IPS-20b (cell line): ENCODE results near the gene CA11.

Experiments used
- H3K27ac ChIP-seq: one replicate; pipeline ENCODE4 v1.5.1; 2013; ENCODE audit warnings: low read length
- H3K27me3 ChIP-seq: 2 replicates; pipeline ENCODE4 v1.6.1; 2013; ENCODE audit warnings: mild to moderate bottlenecking, low read length, inconsistent platforms; ENCODE audit not compliant: insufficient read depth
- H3K36me3 ChIP-seq: 2 replicates; pipeline ENCODE4 v1.6.1; 2013; ENCODE audit warnings: low read depth, mild to moderate bottlenecking, inconsistent platforms, low read length, moderate library complexity; ENCODE audit not compliant: insufficient read depth
- H3K4me1 ChIP-seq: 2 replicates; pipeline ENCODE4 v1.6.1; 2013; ENCODE audit warnings: mild to moderate bottlenecking, control low read depth, inconsistent platforms, low read length, moderate library complexity; ENCODE audit not compliant: insufficient read depth
- H3K4me3 ChIP-seq: 2 replicates; pipeline ENCODE4 v1.5.1; 2013; ENCODE audit warnings: mild to moderate bottlenecking, low read length, inconsistent platforms
- H3K9ac ChIP-seq: 2 replicates; pipeline ENCODE4 v1.6.1; 2013; ENCODE audit warnings: low read depth, mild to moderate bottlenecking, inconsistent platforms, low read length, moderate library complexity
- H3K9me3 ChIP-seq: 2 replicates; pipeline ENCODE4 v1.6.1; 2013; ENCODE audit warnings: mild to moderate bottlenecking, low read depth, low read length, inconsistent platforms; ENCODE audit not compliant: insufficient read depth

The CA11 gene

DNA sequence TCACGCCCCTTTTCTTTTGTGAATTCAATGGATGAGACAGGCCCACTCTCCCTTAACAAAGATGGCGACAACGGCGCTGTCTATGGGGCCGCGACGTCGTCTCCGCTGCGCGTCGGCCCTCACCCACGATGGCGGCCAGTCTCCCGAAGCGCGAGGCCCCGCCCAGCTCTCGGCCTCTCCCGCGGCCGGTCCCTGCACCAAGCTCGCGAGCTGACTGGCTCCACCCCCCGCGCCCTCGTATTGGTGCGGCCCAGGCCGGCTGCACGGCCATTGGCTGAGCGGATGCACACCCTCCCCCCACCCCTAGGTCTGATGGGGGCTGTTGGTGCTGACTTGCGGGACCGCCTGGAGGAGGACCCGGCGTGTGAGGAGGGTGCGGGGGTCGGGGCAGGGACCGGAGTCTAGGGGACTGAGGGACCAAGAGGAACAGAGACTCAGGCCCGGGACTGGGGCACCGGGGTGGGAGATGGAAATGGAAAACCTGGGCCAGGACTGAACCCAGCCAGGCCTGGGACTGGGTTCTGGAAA, 21.9 kb downstream of the CA11 start:
- H3K27me3 ChIP-seq: no peaks in the 10 kb centered on the region
- H3K27ac ChIP-seq: peak overlapping the region; percentile 95
- no peaks in the 10 kb centered on the region for H3K9me3 ChIP-seq
- peak overlapping the region; percentile 94 for H3K9ac ChIP-seq
- H3K36me3 ChIP-seq: no peaks in the 10 kb centered on the region
- peak overlapping the region; percentile 96 for H3K4me3 ChIP-seq
- peaks cover 11% of the 10 kb centered on the region; the same call in 1 of the 2 replicates for H3K4me1 ChIP-seq

GRCh38 chr19:48623556-48624066, 22.4 kb downstream of the CA11 start:
- Histone ChIP-seq H3K36me3 (no peaks in the 10 kb centered on the region), H3K9ac (peak overlapping the region; percentile 79; the same call in 1 of the 2 replicates), H3K27me3 (no peaks in the 10 kb centered on the region), H3K4me1 (peaks cover 11% of the 10 kb centered on the region; the same call in 1 of the 2 replicates), H3K9me3 (no peaks in the 10 kb centered on the region), H3K4me3 (peak overlapping the region; percentile 62), H3K27ac (peak overlapping the region; percentile 41)

- Histone ChIP-seq H3K9me3 (no peaks in the 10 kb centered on the region), H3K27ac (peak overlapping the region; percentile 41), H3K9ac (peak overlapping the region; percentile 99), H3K4me3 (peak overlapping the region; percentile 95), H3K27me3 (no peaks in the 10 kb centered on the region), H3K4me1 (peaks cover 15% of the 10 kb centered on the region), H3K36me3 (peaks cover 35% of the 10 kb centered on the region)
Measured at GRCh38 chr19:48619692-48620585, 26.0 kb downstream of the CA11 start.

DNA sequence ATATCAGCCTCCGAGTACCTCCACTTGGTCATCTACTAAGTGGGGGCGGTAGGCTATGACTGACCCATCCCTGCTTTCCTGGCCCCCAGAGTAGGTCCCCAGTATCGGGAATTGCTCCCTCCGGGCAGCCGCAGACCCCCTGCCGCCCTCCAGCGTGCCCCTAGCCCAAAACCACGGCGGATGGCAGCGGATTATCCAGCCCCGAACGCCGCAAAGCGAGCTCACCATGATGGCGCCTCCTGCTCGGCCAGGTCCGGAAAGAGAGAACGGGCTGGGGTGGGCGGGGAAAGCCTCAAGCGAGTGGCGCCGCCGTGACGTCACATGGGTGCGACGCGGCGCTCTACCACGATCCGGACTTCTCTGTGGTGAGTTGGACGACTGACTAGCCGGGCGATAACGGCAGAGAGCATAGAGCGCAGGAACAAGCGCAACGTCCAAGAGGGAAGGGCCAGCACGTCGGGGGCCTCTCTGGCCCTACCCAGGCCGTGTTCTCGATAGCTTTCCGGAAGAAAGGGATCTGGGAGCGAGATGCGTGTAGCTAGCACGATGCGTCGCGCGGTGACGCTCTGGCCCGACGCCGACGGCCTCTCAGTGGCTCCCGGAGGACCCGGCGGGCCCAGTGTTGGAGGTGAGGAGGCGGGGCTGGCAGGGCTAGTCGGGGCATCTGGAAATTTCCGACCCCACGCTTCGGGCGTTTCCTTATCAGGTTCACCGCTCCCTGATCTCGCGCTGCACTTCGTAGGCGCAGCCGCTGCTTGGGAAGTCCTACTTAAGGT, 26.9 kb downstream of the CA11 start, which contains the start of the genes RPL18 and SPHK2:
TSS of gene RPL18 (minus strand) at position 263 of the 776 bp plus-strand sequence. CDS start at position 228, 35 bp downstream.
TSS of gene SPHK2 (plus strand) at position 591 of the 776 bp plus-strand sequence. CDS start 1,009 bp downstream, outside the sequence.
- Histone ChIP-seq H3K4me3 (peak within 1 kb of the TSS; percentile 95), H3K27me3 (no peaks in the 10 kb centered on the region), H3K4me1 (peaks cover 18% of the 10 kb centered on the region), H3K9ac (peak within 1 kb of the TSS; percentile 99), H3K36me3 (peaks cover 35% of the 10 kb centered on the region), H3K27ac (peak within 1 kb of the TSS; percentile 41), H3K9me3 (no peaks in the 10 kb centered on the region)

DNA sequence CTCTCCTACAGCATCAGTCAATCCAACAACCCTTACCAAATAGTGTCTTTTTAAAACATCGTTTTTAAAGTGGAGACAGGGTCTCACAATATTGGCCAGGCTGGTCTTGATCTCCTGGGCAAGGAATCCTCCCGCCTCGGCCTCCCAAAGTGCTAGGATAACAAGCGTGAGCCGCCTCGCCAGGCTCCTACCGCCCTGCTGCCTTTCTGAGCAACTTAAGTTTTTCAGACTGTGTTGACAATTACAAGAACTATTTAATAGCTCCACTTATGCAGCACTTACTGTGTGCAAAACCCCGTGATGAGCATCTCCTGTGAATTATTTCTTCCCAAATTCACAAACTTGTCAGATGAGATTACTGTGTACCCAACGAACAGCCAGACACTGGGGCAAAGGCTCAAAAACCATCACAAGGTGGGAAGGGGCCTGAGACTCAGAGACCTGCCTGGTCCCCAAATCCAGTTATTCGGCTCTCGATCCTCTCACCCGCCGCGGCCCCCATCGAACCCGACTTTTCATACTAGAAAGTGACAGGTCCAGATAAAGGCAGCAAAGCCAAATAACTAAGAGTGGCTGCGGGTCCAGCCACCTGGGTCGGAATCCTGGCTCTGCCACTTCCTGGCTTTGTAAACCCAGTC, 27.6 kb downstream of the CA11 start:
- H3K27me3 ChIP-seq: no peaks in the 10 kb centered on the region

DNA sequence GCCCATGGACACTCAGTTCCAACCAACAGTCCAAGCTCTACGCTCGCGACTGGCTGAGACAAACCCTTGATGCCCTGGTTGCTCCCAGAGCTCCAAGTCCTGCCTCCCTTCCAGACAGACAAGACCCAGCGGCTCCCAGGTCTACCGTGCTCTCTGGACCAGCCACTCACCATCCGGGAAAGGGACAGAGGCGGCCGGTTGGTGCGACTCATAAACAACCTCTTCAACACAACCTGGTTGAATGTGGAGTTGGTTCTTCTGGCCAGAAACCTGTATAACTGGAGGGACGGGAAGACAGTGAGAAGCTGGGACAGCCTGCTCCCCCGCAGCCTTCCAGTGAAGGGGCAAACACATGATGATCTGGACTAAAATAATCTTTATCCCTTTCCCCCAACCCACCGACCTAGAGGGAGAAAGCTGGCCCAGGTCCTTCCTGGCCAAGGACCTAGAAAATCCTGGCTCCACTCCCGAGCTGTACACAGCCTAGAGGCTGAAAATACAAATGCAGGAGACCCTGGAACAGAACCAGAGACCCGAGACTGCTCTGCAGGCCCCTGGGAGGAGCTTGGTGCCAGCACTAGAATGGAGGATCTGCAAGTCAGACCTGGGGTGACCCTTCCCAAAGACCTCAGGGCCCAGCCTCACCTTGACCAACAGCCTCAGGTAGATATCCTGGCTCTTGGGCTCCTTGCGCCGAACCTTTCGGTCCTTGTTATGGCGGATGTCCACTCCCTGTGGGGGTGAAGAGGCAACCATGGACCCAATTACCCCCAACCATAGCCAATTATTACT, 28.6 kb downstream of the CA11 start:
- Histone ChIP-seq H3K4me3 (peak overlapping the region; percentile 95), H3K4me1 (peaks cover 15% of the 10 kb centered on the region), H3K36me3 (peaks cover 35% of the 10 kb centered on the region), H3K9ac (peak overlapping the region; percentile 99), H3K27me3 (no peaks in the 10 kb centered on the region), H3K9me3 (no peaks in the 10 kb centered on the region), H3K27ac (no peak overlapping the region)

More for the DNA sequence above, 27.6 kb downstream of the CA11 start:
- H3K4me1 ChIP-seq: peaks cover 17% of the 10 kb centered on the region
- peak overlapping the region; percentile 95 for H3K4me3 ChIP-seq
- peak overlapping the region; percentile 99 for H3K9ac ChIP-seq
- H3K27ac ChIP-seq: peak overlapping the region; percentile 20
- no peaks in the 10 kb centered on the region for H3K9me3 ChIP-seq
- H3K36me3 ChIP-seq: peaks cover 35% of the 10 kb centered on the region

DNA sequence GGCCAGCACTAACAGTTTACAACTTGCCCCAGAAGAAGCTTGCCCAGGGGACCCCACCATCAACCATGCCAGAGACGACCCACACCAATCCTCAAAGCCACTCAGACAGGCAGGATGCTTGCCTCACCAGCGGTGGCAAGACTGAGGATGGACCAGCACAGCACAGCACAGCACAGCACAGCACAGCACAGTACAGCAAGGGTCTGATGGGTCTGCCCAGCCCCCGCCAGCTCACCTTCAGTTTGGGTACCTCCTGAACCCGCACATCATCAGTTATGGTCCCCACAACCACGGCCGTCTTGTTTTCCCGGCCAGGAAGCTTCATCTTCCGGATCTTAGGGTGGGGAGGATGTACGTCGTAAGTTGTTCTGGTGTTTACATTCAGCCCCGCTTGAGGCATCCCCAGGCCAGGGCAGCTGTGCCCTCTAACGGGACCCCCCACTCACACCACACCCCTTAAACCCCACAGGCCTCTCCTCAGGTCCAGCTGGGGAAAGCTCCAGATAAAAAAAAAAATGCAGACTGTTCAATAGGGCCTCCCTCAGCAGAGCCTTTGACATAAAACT, 29.4 kb downstream of the CA11 start:
- Histone ChIP-seq H3K36me3 (peaks cover 35% of the 10 kb centered on the region), H3K4me3 (peak overlapping the region; percentile 95; the same call in 1 of the 2 replicates), H3K4me1 (peaks cover 15% of the 10 kb centered on the region), H3K9ac (peak overlapping the region; percentile 99; the same call in 1 of the 2 replicates), H3K27ac (no peak overlapping the region), H3K9me3 (no peaks in the 10 kb centered on the region), H3K27me3 (no peaks in the 10 kb centered on the region)

DNA sequence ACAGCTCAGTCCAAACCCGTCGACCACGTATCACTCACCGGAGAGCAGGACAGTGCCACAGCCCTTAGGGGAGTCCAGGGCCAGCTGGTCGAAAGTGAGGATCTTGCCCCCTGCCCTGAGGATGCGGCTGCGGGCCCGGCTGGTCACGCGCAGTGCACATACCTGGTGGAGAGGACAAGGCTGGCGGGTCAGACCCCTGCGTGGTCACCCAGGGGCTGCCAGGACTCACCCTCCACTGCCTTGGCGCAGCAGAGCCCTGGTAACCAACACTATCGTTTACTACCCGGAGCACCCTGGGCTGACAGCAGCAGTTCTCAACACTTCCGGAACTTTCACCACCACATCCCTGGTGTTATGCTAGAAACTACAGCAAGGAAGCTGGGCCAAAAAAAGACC, 29.9 kb downstream of the CA11 start:
- Histone ChIP-seq H3K4me1 (peaks cover 15% of the 10 kb centered on the region), H3K9ac (peak overlapping the region; percentile 74; the same call in 1 of the 2 replicates), H3K36me3 (peaks cover 35% of the 10 kb centered on the region), H3K27ac (peak overlapping the region; percentile 67), H3K4me3 (peak overlapping the region; percentile 9; the same call in 1 of the 2 replicates), H3K9me3 (no peaks in the 10 kb centered on the region), H3K27me3 (no peaks in the 10 kb centered on the region)

DNA sequence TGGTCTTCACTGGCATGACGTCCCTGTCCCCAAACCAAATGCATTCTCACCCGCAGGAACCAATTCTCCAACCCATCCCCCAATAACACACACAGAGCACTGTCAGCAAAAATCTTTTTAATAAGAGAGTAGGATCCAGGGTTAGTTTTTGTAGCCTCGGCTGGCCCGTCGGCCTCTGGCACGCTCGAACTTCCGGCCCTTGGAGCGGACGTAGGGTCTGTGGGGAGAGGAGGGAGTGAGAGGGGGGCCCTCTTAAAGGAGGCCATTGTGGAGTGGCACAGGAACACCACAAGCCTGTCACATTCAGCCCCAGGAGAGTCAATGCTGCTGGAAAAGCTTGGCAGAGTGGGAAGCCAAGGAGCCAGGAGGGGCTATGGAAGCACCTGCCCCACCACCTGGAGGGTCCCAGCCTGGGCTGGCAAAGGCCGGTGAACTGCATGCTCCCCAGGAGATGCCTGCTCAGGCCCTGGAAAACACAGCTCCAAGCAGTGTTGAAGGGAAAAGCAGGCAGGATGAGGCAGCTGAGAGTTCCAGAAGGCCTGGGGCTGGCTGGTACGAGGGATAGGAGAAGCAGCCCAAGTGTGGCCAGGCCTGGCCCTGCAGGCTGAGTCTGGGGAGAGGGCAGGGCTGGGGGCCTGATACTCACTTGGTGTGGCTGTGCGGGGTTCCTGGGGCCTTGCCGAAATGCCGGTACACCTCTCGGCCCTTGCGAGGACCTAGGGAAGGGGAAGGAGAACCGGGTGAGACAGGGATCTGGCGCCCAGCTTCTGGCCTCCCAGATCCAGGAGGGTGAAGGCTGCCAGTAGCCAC, 30.6 kb downstream of the CA11 start:
- peak overlapping the region; percentile 40; the same call in 1 of the 2 replicates for H3K4me3 ChIP-seq
- H3K9me3 ChIP-seq: no peaks in the 10 kb centered on the region
- peaks cover 35% of the 10 kb centered on the region for H3K36me3 ChIP-seq
- H3K27me3 ChIP-seq: no peaks in the 10 kb centered on the region
- peak overlapping the region; percentile 74; the same call in 1 of the 2 replicates for H3K9ac ChIP-seq
- peak overlapping the region; percentile 67 for H3K27ac ChIP-seq
- peaks cover 15% of the 10 kb centered on the region for H3K4me1 ChIP-seq
